Pulmonary artery endothelial cell (primary cell): Measurements from ENCODE around the gene KLF5. TPM values are rescaled to one million over a fixed set of nuclear protein-coding genes. Genes with fewer than 3 reads are reported as not detected.
"Not testable (repeated sequence)": the region's sequence is repeated elsewhere in the genome, so short reads cannot be mapped to it uniquely, and the experiment has no call there.

Source experiments
- DNase-seq: peaks from one replicate; pipeline ENCODE4 v3.0.0-alpha.2; 2011; ENCODE audit warnings: low read depth, low spot score
- total RNA-seq: library from RNA; depleted of rRNA; stranded (reverse); fragments of >200 nt; gene quantifications from 2 replicates; pipeline ENCODE4 v1.2.3, GENCODE V29; 2014

The KLF5 gene
- total RNA-seq, 1 donor from 2014 or later: 0.40 TPM

DNA sequence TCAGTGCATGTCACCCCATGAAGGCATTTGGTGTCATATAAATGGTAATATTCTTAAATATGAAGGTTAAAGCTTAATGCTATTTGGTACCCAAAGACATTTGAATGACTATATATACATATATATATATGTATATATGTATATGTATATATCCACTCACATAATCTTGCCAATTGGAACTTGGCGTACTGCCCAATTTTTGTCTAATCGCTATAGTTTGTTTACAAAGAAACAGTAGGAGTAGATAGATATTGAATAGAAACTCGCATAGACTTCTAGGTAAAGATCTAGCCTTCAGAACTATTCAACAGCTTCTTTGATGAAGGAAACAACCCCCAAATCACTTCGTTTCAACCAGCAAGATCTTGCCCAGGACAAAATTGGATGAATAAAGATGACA is 24.1 kb downstream of the KLF5 start:
- no peak for DNase-seq

DNA sequence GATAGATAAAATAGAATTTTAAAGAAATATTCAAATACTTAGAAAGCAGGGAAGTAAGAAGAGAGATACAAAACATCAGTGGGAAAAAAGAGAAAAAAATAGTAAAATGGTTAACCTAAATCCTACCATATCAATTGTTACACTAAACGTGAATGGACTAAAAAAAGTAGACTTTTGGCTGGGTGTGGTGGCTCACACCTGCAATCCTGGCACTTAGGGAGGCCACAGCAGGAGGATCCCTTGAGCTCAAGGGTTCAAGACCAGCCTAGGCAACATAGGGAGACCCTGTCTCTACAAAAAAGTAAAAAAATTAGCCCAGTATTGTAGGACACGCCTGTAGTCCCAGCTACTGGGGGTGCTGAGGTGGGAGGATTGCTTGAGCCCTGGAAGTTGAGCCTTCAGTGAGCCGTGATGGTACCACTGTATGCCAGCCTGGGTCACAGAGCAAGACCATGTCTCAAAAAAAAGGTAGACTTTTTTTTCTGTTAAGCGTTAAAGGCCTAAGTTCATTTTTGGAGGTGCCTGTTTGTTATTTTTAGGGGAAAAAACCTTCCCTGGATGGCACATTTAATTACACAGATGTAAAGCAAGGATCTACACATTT is 29.6 kb downstream of the KLF5 start:
- no peak for DNase-seq

DNA sequence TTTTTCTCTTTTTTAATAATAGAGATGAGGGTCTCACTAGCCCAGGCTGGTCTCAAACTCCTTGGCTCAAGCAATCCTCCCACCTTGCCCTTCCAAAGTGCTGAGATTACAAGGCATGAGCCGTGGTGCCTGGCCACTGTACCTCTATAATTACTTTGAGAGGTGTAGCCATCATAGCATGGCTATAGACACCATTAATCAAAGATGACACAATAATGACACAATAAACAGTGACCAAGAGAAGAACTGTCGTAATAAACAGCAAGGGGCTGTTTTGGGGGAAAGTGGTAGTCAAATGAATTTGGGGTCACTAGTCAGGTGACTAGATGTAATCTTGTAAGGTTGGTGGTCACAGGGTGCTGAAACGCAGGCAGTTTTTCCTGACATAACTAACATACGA is 30.4 kb downstream of the KLF5 start:
- no peak for DNase-seq

DNA sequence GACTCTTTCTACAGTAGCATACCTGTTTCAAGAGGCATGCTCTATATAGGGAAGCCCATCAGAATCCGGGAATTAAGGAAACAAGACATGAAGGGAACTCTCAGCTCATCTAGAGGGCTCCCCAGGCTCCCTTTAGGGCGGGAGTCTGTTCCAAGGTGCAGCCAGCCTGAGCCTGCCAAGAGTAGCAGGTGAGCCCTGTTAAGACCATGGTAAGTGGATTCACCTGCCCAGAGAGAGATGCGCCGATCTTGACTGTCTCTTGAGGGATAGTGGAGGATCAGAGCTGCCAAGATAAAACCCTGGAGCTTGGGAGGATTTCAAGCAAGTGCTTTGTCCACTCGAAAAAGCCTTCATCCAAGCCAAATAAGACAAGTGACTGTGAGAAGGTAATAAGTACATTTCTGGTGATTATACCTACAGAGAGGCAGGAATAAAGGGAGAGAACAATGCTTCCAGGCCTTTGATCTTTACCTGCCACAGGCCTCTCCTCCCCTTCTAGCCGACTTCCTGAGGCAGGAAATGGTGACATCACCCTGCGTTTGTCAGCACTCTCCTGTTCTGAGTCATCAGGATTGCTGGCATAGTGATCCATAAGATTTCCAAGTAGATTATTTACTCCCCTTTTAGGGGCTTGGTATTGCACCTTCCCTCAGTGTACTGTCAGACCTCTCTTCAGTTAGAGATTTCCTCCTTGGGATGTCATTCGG is 31.5 kb downstream of the KLF5 start:
- DNase-seq: peak; percentile 44

DNA sequence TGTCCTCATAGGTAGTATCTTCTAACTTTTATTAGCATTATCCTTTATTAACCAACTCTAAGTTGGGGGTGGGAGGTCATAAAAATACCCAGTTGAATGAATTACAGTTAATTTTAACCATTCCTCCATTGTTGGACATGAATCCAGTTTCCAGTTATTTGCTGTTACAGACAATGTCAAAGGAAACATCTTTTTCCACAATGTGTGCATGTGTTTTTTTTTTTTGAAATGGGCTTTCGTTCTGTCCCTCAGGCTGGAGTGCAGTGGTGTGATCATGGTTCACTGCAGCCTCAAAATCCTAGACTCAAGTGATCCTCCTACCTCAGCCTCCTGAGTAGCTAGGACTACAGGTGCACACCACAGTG is 32.0 kb downstream of the KLF5 start:
- no peak for DNase-seq

DNA sequence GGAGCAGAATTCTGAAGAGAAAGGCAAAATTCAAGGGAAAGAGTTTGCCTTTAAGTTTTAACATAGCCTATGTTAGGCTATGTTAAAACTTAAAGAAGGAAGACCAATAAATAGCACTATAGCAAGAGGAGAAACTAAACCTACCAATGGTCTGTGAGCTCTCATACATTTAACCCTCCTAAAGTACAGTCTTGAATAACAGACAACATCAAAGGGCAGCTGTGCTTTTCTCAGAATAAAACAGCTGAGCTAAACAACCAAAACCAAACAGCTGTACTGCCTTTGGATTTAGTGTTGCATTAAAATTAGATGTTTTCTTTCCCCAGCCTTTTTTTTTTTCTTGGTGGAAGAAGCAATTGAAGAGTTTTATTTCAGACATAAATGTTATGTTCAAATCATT is 34.0 kb downstream of the KLF5 start:
- no peak for DNase-seq

DNA sequence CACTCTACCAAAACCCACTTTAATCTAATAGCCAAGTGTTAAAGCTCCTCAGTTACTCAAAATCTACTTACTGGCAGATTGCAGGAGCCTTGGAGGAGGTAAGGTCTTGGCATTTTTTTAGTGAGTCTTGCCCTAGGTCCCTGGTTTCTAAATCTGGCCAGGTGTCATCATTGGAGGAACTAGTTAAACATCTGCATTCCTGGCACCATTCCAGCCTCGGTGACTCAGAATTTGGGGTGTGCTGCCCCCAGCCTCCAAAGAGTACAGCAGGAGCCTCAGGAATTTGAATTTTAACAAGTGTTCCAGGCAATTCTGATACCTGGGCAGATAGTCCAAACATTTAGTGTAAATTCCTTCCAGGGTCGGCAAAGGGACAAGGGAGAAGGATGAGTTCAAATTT is 37.4 kb downstream of the KLF5 start:
- DNase-seq: no peak

DNA sequence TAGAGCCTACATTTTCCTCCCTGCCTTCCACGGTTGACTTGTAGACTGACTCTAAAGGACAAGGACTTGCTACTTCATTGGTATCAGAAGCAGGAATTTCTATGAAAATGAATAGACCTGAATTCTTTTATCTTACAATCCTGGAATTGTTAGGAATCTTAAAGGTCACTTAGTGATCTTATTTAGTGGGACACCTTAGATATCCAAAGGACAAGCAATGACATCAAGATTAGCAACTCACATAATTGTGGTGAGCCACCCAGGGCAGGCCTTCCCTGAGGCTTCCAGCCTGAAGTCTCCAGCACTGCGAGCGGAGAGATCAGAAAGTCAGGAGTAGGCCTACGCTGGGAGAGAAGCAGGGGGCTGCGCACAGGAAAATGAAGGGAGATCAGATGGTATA is 37.8 kb downstream of the KLF5 start:
- no peak for DNase-seq

DNA sequence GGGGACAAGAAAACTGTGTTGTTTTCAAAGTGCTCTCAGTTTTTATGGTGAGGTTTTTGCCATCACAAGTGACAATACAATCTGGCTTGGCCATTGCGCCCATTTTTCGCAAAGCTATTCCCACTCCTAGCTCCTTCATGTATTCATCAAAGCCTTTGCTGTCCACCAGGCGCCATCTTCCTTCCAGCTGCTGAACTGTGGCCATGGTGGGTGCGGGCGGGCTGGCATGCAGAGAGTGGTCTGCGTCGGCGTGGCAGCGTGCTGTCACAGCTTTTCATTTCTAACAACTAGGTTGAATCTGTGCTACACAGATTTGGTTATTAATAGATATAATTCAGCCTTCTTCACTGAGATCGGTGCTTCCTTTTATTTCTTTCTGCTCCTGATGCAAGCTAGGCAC is 42.0 kb downstream of the KLF5 start:
- DNase-seq: not testable (repeated sequence)

DNA sequence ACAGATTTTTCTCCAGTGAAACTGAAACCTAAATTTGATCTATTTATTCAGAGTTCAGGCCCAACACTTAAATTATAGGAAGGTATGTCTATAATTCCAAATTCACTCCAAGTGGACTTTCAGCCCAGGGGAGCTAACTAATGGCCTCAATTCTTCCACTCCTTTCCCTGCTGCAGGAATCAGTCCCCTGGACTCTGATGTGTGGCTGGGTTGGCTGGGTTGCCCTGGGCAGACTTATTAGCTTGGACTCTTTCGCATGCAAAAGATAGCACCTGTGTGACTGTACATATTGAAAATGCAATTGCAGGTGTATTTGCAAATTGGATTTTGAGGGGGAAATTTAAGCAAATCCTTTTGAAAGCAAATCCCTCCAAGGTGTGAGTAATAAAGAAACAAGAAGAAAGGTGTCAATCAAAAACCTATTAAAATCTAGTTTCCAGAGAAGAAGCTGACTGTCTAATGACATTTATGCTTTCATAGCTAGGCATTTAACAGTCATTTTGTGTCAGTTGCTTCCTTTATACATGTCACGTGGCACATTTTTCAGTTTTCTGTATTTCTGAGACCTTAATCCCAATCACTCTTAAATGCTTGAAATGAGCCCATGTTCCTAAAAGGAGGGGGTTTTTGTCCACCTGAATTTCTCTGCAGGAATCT is 42.7 kb downstream of the KLF5 start:
- no peak for DNase-seq

DNA sequence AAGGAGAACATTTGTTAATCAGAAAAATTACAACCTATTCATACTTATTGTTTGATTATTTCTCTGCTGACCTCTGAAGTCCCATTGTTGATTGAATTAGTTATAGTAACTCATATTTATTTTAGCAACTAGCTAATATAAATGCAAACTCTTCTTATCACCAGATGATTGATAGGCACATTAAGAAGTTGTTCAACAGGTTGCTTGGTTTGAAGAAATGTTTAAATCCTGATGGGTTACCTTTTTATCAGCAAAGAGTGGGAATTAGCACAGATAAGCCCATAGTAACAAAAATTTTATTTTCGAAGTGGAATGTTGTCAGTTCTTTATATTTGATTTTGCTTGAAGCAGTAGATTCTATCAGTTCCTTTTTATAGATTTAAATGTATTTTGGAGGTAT is 44.4 kb downstream of the KLF5 start:
- DNase-seq: no peak

DNA sequence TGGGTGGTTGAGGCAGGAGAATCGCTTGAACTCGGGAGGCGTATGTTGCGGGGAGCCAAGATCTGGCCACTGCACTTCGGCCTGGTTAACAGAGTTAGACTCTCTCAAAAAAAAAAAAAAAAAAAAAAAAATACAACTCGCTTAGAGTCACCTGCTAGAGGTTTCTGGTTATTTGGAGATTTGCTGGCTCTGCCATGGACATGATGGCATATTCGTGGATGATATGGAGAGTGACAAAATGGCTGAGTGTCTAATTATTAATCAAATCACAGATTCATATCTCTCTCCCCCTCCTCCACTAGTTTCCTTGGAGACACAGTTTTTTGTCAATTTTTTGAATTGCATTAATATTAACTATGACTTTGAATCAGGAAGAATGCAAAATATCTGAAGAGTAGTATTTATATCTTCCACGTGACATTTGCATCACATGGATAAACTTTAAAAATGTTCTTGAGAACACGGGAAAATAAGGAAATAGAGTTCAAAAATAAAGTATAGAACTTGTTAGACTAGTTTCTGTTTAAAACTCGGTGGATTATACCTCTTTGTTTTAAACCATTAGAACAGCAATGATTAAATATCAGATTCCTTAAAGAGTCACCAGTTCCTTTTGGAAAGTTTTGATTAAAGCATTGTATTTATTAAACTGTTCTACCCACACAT is 47.8 kb downstream of the KLF5 start:
- no peak for DNase-seq

DNA sequence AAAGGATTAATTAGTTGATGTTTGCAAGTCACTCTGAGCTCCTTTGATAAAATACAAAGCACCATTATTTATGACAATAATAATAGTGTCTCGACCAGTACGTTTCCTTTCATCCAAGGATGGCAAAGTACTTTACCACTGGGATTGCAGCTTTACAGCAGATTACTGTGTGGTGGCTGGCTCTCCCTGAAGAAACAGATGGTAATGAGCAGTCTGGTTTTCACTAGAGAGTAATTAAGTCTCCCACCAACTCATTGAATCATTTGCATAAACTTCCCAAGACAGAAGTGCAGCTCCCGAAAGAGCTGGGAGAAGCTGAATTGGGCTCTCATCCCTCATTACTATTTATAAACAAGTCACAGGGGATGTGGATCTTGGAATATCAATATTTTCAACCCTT is 48.7 kb downstream of the KLF5 start:
- DNase-seq: no peak

DNA sequence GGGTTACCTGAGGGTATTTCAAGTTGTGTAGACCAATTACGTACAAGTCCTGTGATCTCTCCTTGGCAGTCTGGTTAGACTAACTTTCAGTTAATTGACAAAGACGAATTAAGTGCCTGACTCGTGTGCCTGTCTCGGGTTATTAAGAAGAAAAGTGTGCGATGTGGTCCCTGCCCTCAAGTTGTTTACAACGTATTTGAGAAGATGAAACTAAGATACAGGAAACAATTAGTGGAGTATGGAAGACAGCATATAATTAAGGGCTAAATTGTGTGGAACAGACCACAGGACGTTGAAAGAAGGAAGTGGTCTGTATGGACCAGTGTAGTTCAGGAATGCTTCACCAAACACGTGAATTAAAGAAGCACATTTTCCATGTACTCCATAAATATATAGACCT is 49.2 kb downstream of the KLF5 start:
- no peak for DNase-seq

DNA sequence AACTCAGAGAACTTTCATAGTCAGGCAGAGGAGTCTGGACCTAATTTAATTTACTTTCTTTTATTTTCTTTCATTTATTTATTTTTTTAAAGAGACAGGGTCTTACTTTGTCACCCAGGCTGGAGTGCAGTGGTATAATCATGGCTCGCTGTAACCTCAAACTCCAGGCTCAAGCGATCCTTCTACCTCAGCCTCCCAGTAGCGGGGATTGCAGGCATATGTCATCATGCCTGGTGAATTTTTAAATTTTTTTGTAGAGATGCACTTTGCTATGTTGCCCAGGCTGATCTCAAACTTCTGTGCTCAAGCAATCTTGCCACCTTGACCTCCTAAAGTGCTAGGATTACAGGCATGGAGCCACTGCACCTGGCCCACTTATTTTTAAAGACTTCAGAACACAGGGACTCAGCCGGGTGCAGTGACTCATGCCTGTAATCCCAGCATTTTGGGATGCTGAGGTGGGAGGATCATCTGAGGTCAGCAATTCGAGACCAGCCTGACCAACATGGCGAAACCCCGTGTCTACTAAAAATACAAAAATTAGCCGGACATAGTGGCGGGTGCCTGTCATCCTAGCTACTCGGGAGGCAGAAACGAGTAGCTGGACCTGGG is 50.6 kb downstream of the KLF5 start:
- DNase-seq: no peak

DNA sequence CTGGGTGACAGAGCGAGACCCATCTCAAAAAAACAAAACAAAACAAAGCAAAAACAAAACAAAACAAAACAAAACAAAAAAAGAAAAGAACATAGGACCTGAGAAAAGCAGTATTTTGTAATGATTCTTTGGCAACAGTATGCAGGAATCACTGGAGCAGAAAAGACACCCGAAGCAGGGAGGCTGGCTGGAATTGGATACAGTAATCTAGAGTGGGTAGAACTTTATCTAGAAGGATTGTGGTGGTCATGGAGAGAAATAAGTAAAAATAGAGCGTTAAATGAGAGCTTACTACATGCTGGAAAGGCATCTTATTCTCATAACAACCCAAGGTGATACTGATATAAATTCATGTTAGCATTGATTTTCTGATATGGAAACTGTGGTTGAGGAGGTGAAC is 51.2 kb downstream of the KLF5 start:
- no peak for DNase-seq

DNA sequence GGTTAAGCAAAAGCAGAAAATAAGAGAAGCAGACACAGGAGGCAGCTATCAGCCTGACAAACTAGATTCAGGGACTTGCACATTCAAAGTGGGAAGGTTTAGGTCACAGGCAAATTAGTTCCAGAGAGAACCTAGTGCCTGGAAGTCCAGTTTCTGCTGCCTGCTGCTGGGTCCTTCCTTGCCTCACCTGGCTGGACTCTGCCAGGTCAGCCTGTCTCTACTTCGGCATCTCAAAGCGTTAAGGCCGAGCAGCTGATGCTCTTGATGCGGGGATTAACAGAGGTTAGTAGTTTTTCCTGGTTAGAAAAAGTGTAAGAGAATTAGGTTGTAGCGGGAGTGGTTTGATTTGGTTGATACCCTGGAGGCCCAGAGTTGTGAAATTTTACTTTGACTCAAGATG is 52.0 kb downstream of the KLF5 start:
- no peak for DNase-seq

DNA sequence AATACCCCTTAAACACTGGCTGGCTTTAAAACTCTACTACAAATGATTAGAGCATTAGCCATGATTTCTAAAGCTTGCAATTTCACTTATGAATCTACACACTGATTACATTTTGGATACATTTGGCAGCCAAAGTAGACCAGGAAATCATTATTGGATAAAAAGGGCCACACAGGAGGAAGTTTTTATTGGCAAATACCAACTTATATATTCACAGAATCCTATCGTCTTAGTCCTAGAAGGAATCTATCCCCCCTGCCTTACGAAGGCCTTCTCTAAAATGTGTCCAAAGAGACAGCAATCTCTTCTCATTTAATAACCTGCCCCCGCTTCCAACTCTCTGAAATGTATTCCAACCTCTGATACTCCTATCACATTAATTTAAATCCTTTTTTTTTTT is 52.5 kb downstream of the KLF5 start:
- DNase-seq: no peak

DNA sequence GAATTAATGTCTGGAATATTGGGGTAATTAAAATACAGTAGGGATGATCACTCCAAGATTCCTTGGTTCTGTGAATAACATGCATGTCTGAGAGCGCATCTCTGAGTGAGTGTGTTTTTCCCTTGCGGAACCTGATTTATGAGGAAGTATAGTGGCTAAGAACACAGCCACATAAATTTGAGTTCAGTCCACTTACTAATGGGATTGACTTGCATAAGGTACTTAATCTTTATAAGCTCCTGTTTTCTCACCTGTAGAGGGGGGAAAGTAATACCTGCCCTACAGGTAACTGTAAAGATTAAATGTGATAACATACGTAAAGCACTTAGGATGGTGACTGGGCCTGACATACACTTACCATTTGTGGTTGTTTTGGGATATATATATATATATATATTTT is 60.8 kb downstream of the KLF5 start:
- DNase-seq: no peak
